RWPE2 (cell line): ENCODE data around the gene KCNAB1.

Source experiments
- ATAC-seq: fragments of 200-7000 bp; cut with Tn5 transposase; 3 replicates; pipeline ENCODE4 v1.9.1; 2021; ENCODE audit warnings: low read depth
- DNase-seq: peaks from one replicate; pipeline ENCODE4 v3.0.0-alpha.2; 2020; ENCODE audit warnings: low spot score
- H3K27ac ChIP-seq: fragments of 450-650 bp; 2 replicates; pipeline ENCODE4 v1.5.1; 2017; ENCODE audit warnings: mild to moderate bottlenecking; ENCODE audit not compliant: poor library complexity, severe bottlenecking
- H3K27me3 ChIP-seq: fragments of 250-450 bp; sonication (Bioruptor Pico); 2 replicates; pipeline ENCODE4 v1.5.1; 2021; ENCODE audit warnings: mild to moderate bottlenecking, moderate library complexity; ENCODE audit not compliant: insufficient read depth, poor library complexity, severe bottlenecking
- H3K36me3 ChIP-seq: fragments of 250-450 bp; sonication (Bioruptor Pico); 2 replicates; pipeline ENCODE4 v1.5.1; 2020; ENCODE audit warnings: low read depth, mild to moderate bottlenecking, moderate library complexity
- H3K4me1 ChIP-seq: fragments of 250-450 bp; sonication (Bioruptor Pico); 2 replicates; pipeline ENCODE4 v1.5.1; 2021; ENCODE audit warnings: mild to moderate bottlenecking, moderate library complexity; ENCODE audit not compliant: insufficient read depth, poor library complexity, severe bottlenecking
- H3K4me3 ChIP-seq: fragments of 250-450 bp; sonication (Bioruptor Pico); 2 replicates; pipeline ENCODE4 v1.5.1; 2021; ENCODE audit warnings: mild to moderate bottlenecking, moderate library complexity; ENCODE audit not compliant: severe bottlenecking
- H3K9me3 ChIP-seq: fragments of 250-450 bp; sonication (Bioruptor Pico); 2 replicates; pipeline ENCODE4 v1.5.1; 2021; ENCODE audit warnings: mild to moderate bottlenecking, moderate library complexity; ENCODE audit not compliant: severe bottlenecking
- TF ChIP-seq, protein P1 (sequence below): fragments of 450-650 bp; IDR thresholded peaks from one replicate; pipeline ENCODE4 v1.5.1; 2017; ENCODE audit warnings: mild to moderate bottlenecking, moderate library complexity; ENCODE audit not compliant: poor library complexity, severe bottlenecking

The KCNAB1 gene

DNA sequence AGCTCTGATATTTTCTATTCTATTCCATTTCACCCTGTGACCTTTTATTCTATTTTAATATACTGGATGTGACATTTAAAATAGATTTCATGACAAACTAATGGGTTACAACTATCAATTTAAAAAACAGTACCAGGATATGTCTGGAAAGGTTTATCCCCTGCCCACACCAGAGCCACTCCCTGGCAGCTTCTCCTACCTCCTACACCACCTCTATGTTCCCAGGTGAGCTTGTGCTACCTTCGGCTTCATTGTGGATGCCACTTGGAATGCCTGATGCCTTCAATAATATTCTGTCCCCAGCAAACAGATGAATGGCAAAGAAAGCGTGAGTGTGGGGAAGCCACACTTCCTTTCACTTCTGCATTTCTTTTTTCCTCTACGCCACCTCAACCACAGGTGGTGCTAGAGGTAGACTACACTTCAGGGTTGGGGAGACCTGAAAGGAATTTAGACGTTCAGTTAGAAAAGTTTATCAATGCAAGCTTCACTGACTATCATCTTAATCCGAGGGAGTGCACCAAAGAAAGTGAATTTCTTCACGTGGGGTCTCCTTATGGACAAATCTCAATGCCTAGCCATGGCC, 221.5 kb downstream of the KCNAB1 start:
- DNase-seq (no peak), ATAC-seq (no peak; the same call in 2 of the 3 replicates)
- Histone ChIP-seq H3K9me3 (no peaks in the 10 kb centered on the region), H3K36me3 (no peaks in the 10 kb centered on the region), H3K27ac (no peak overlapping the region), H3K27me3 (no peaks in the 10 kb centered on the region), H3K4me1 (no peaks in the 10 kb centered on the region), H3K4me3 (no peak overlapping the region)
- TF ChIP-seq, protein P1, sequence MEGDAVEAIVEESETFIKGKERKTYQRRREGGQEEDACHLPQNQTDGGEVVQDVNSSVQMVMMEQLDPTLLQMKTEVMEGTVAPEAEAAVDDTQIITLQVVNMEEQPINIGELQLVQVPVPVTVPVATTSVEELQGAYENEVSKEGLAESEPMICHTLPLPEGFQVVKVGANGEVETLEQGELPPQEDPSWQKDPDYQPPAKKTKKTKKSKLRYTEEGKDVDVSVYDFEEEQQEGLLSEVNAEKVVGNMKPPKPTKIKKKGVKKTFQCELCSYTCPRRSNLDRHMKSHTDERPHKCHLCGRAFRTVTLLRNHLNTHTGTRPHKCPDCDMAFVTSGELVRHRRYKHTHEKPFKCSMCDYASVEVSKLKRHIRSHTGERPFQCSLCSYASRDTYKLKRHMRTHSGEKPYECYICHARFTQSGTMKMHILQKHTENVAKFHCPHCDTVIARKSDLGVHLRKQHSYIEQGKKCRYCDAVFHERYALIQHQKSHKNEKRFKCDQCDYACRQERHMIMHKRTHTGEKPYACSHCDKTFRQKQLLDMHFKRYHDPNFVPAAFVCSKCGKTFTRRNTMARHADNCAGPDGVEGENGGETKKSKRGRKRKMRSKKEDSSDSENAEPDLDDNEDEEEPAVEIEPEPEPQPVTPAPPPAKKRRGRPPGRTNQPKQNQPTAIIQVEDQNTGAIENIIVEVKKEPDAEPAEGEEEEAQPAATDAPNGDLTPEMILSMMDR: no peak

GRCh38 chr3:156344215-156344614, 223.8 kb downstream of the KCNAB1 start:
- Histone ChIP-seq H3K27me3 (no peaks in the 10 kb centered on the region), H3K4me3 (no peak overlapping the region), H3K9me3 (no peaks in the 10 kb centered on the region), H3K36me3 (no peaks in the 10 kb centered on the region), H3K27ac (no peak overlapping the region), H3K4me1 (no peaks in the 10 kb centered on the region)
- ATAC-seq: no peak
- DNase-seq: no peak
- TF ChIP-seq, protein P1: no peak

DNA sequence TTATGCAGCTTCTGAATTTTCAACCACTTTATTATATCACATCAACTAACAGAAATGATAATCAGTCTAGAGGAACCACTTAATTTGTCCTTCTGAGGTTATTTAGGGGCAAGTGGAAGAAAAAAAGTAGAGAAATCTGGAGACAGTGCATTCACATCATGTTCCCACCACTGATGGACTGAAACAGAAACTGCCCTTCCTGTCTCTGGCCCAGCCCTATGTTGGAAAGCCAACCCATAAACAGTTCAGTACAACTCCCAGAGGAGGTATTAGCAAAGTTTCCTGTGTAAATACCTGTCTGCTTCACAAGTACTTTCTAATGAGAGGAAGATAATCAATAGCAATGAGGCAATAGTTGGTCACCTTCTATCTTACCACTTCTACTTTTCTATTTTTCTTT, 228.7 kb downstream of the KCNAB1 start:
- no peaks in the 10 kb centered on the region for H3K9me3 ChIP-seq
- ATAC-seq (no peak), DNase-seq (no peak)
- H3K4me3 ChIP-seq: no peak overlapping the region
- H3K27me3 ChIP-seq: no peaks in the 10 kb centered on the region
- H3K27ac ChIP-seq: no peak overlapping the region
- no peaks in the 10 kb centered on the region for H3K4me1 ChIP-seq
- H3K36me3 ChIP-seq: no peaks in the 10 kb centered on the region
- TF ChIP-seq, protein P1: no peak

GRCh38 chr3:156349978-156350377, 229.6 kb downstream of the KCNAB1 start:
- Histone ChIP-seq H3K4me1 (no peaks in the 10 kb centered on the region), H3K36me3 (no peaks in the 10 kb centered on the region), H3K27ac (no peak overlapping the region), H3K9me3 (no peaks in the 10 kb centered on the region), H3K27me3 (no peaks in the 10 kb centered on the region), H3K4me3 (no peak overlapping the region)
- no peak for ATAC-seq
- DNase-seq: no peak
- TF ChIP-seq, protein P1: no peak

- Histone ChIP-seq H3K9me3 (no peaks in the 10 kb centered on the region), H3K36me3 (no peaks in the 10 kb centered on the region), H3K27me3 (no peaks in the 10 kb centered on the region), H3K27ac (no peak overlapping the region), H3K4me1 (no peaks in the 10 kb centered on the region), H3K4me3 (no peak overlapping the region)
- ATAC-seq (no peak), DNase-seq (no peak)
- TF ChIP-seq, protein P1: no peak
Observed at GRCh38 chr3:156350781-156351180, 230.4 kb downstream of the KCNAB1 start.
